ENCODE results near the gene RALY. TPM values are rescaled to one million over a fixed set of nuclear protein-coding genes. Genes with fewer than 3 reads are reported as not detected.
A peak's percentile ranks its signal among the peaks of the same experiment; 100 is the strongest.

RALY gene
- total RNA-seq, 2 experiments from 2014 or later = 208 to 229 TPM

- ChIA-PET CTCF (no interaction called here), POLR2A (interaction anchor here (1.2 kb wide), 1 partner anchor 22 kb away, joined by 3 read pairs; no protein-coding TSS in a partner anchor)
- Mint-ChIP-seq H3K27me3 (no peaks in the 10 kb centered on the region), H3K9me3 (no peaks in the 10 kb centered on the region), H3K4me1 (peaks cover 12% of the 10 kb centered on the region), H3K4me3 (no peak overlapping the region), H3K27ac (peak overlapping the region; percentile 7), H3K36me3 (ENCODE audit: low read depth) (peaks cover 75% of the 10 kb centered on the region)
- DNase-seq = no peak
These were observed 103.2 kb downstream of the RALY start for GRCh38 chr20:34096699-34097444.

DNA sequence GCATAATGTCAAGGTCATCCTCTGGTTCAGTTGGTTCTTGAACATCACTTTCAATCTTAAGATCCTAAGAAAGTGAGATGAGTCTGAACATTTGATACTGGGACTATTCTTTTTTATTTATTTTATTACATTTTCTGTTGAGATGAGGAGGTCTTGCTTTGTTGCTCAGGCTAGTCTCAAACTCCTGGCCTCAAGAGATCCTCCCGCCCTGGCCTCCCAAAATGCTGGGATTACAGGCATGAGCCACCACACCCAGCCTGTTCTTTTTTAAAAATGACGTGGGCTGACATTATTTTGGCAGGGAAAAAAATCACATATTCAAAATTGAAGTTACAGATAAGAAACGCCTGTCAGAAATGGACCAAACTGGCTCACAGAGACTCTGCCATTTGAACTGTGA, 104.9 kb downstream of the RALY start:
- ChIA-PET CTCF (no interaction called here), POLR2A (no interaction called here)
- no peaks in the 10 kb centered on the region for H3K27me3 Mint-ChIP-seq
- H3K9me3 Mint-ChIP-seq = no peaks in the 10 kb centered on the region
- peaks cover 77% of the 10 kb centered on the region for H3K36me3 Mint-ChIP-seq (ENCODE audit: low read depth)
- H3K4me3 Mint-ChIP-seq = no peak overlapping the region
- H3K27ac Mint-ChIP-seq = no peak overlapping the region
- DNase-seq = no peak
- H3K4me1 Mint-ChIP-seq = peaks cover 26% of the 10 kb centered on the region

DNA sequence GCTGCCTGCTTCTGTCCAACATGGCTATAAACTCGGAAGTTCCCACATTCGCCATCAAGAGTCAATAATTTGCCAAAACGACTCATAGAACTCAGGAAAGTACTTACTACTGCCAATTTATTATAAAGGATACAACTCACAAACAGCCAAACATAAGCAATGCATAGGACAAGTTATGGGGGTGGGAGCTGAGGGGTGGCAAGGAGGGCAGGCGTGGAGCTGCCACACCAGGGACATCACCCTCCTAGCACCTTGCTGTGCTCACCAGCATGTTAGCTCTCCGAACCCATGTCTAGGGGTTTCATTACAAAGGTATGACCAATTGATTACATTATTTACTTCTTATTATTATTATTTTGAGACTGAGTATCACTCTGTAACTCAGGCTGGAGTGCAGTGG, 106.0 kb downstream of the RALY start:
- peak overlapping the region; percentile 46 for H3K27ac Mint-ChIP-seq
- H3K4me1 Mint-ChIP-seq = peaks cover 31% of the 10 kb centered on the region
- DNase-seq = no peak
- H3K4me3 Mint-ChIP-seq = no peak overlapping the region
- ChIA-PET POLR2A (no interaction called here), CTCF (no interaction called here)
- no peaks in the 10 kb centered on the region for H3K27me3 Mint-ChIP-seq
- no peaks in the 10 kb centered on the region for H3K9me3 Mint-ChIP-seq
- H3K36me3 Mint-ChIP-seq (ENCODE audit: low read depth) = peaks cover 81% of the 10 kb centered on the region

GRCh38 chr20:34100576-34100975, 106.9 kb downstream of the RALY start:
- H3K4me3 Mint-ChIP-seq = no peak overlapping the region
- no peaks in the 10 kb centered on the region for H3K9me3 Mint-ChIP-seq
- peaks cover 85% of the 10 kb centered on the region for H3K36me3 Mint-ChIP-seq (ENCODE audit: low read depth)
- CTCF ChIA-PET = interaction anchor here (2.4 kb wide), 1 partner anchor 22 kb away, joined by 7 read pairs; no protein-coding TSS in a partner anchor
- H3K27me3 Mint-ChIP-seq = no peaks in the 10 kb centered on the region
- H3K27ac Mint-ChIP-seq = peak overlapping the region; percentile 60
- no peak for DNase-seq
- POLR2A ChIA-PET = no interaction called here
- peaks cover 40% of the 10 kb centered on the region for H3K4me1 Mint-ChIP-seq

GRCh38 chr20:34102342-34102741, 108.6 kb downstream of the RALY start:
- no peaks in the 10 kb centered on the region for H3K9me3 Mint-ChIP-seq
- H3K4me3 Mint-ChIP-seq = no peak overlapping the region
- DNase-seq = no peak
- ChIA-PET CTCF (interaction anchor here (1.8 to 2.4 kb wide), 2 partner anchors 10 to 24 kb away, joined by 5 to 7 read pairs; partner anchors contain the start of gene EIF2S2), POLR2A (interaction anchor here (1.1 kb wide), 1 partner anchor 10 kb away, joined by 3 read pairs; no protein-coding TSS in a partner anchor)
- peaks cover 52% of the 10 kb centered on the region for H3K4me1 Mint-ChIP-seq
- H3K27ac Mint-ChIP-seq = peak overlapping the region; percentile 47
- no peaks in the 10 kb centered on the region for H3K27me3 Mint-ChIP-seq
- peaks cover 79% of the 10 kb centered on the region for H3K36me3 Mint-ChIP-seq (ENCODE audit: low read depth)

DNA sequence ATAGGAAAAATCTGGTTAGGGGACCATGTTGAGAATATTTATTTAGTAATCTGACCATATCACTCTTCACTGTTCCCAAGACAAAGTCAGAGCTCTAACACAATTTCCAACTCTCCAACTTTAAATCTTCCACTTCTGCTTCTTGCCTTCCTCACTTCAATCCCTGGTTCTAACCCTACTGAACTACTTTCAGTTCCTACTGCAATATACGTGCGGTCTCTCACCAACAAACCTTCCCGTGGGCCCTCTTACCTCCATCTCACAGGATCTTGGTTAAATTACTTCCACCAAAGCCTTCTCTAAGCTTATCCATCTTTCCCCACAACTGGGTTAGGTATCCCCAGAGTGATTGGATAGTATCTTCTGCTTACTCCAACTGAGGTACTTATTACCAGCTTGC, 110.3 kb downstream of the RALY start:
- H3K4me3 Mint-ChIP-seq = no peak overlapping the region
- POLR2A ChIA-PET = no interaction called here
- peaks cover 82% of the 10 kb centered on the region for H3K36me3 Mint-ChIP-seq (ENCODE audit: low read depth)
- H3K27ac Mint-ChIP-seq = no peak overlapping the region
- CTCF ChIA-PET = no interaction called here
- no peak for DNase-seq
- peaks cover 67% of the 10 kb centered on the region for H3K4me1 Mint-ChIP-seq
- no peaks in the 10 kb centered on the region for H3K9me3 Mint-ChIP-seq
- no peaks in the 10 kb centered on the region for H3K27me3 Mint-ChIP-seq

DNA sequence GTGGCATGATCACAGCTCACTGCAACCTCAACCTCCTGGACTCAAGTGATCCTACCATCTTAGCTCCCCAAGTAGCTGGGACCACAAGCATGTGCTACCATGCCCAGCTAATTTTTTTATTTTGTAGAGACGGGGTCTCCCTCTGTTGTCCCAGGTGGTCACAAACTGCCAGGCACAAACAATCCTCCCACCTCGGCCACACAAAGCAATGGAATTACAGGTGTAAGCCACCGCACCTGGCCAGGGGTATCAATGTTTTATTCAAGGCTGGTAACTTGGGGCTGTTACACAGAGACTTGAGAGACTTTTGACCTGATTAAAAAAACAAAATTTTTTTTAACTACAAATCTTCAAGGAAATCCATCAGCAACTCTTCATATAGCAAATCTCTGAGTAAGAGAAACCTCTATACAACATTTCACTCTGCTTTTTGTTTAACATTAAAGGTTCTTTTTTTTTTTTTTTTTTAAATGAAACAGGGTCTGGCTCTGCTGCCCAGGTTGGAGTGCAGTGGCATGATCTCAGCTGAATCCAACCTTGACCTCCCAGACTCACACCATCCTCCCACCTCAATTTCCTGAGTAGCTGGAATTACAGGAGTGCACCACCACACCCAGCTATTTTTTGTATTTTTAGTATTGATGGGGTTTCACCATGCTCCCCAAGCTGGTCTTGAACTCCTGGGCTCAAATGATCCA, 112.4 kb downstream of the RALY start:
- H3K27ac Mint-ChIP-seq = peak overlapping the region; percentile 33
- peaks cover 79% of the 10 kb centered on the region for H3K4me1 Mint-ChIP-seq
- no peak for DNase-seq
- ChIA-PET CTCF (interaction anchor here (0.7 to 1.2 kb wide), 2 partner anchors 66 to 252 kb away, joined by 3 to 4 read pairs; no protein-coding TSS in a partner anchor), POLR2A (no interaction called here)
- H3K27me3 Mint-ChIP-seq = no peaks in the 10 kb centered on the region
- peaks cover 85% of the 10 kb centered on the region for H3K36me3 Mint-ChIP-seq (ENCODE audit: low read depth)
- H3K9me3 Mint-ChIP-seq = no peaks in the 10 kb centered on the region
- H3K4me3 Mint-ChIP-seq = no peak overlapping the region

DNA sequence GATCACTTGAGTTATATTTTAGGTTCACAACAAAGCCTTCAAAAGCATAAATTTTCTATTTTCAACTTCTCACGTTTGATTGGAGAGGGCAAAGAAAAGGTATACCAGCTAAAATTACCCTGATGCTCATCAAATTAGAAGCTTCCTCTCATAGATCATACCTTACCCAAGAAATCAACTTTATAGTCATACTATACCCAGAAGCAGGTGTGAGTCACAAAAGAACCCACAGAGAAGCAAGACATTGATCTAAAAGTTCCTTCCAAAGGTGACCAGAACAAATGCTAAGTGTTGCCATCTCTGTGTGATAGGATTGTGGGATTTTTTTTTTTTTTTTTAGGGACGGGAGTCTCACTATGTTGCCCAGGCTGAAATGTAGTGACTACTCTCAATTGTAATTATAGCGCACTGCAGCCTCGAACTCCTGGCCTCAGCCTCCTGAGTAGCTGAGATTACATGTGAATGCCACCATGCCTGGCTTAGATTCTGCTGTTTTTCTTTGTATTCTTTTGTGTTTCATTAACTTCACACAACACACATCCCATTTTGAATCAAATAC, 115.0 kb downstream of the RALY start:
- peaks cover 66% of the 10 kb centered on the region for H3K36me3 Mint-ChIP-seq (ENCODE audit: low read depth)
- H3K4me1 Mint-ChIP-seq = peaks cover 68% of the 10 kb centered on the region
- DNase-seq = no peak
- POLR2A ChIA-PET = interaction anchor here (1.0 kb wide), 1 partner anchor 14 kb away, joined by 3 read pairs; no protein-coding TSS in a partner anchor
- CTCF ChIA-PET = interaction anchor here (0.5 to 1.1 kb wide), 9 partner anchors 13 to 1982 kb away, joined by 3 to 7 read pairs (median 4); no protein-coding TSS in a partner anchor
- H3K9me3 Mint-ChIP-seq = no peaks in the 10 kb centered on the region
- no peaks in the 10 kb centered on the region for H3K27me3 Mint-ChIP-seq
- H3K27ac Mint-ChIP-seq = peak overlapping the region; percentile 38
- peak overlapping the region; percentile 9 for H3K4me3 Mint-ChIP-seq

GRCh38 chr20:34109442-34109841, 115.7 kb downstream of the RALY start:
- Mint-ChIP-seq H3K27ac (peak overlapping the region; percentile 75), H3K27me3 (no peaks in the 10 kb centered on the region), H3K36me3 (ENCODE audit: low read depth) (peaks cover 59% of the 10 kb centered on the region), H3K4me1 (peaks cover 62% of the 10 kb centered on the region), H3K9me3 (no peaks in the 10 kb centered on the region), H3K4me3 (peak overlapping the region; percentile 58)
- CTCF ChIA-PET = interaction anchor here (0.6 to 1.1 kb wide), 3 partner anchors 21 to 114 kb away, joined by 3 to 4 read pairs (median 3); no protein-coding TSS in a partner anchor
- no peak for DNase-seq
- POLR2A ChIA-PET = interaction anchor here (1.0 kb wide), 1 partner anchor 15 kb away, joined by 3 read pairs; no protein-coding TSS in a partner anchor

DNA sequence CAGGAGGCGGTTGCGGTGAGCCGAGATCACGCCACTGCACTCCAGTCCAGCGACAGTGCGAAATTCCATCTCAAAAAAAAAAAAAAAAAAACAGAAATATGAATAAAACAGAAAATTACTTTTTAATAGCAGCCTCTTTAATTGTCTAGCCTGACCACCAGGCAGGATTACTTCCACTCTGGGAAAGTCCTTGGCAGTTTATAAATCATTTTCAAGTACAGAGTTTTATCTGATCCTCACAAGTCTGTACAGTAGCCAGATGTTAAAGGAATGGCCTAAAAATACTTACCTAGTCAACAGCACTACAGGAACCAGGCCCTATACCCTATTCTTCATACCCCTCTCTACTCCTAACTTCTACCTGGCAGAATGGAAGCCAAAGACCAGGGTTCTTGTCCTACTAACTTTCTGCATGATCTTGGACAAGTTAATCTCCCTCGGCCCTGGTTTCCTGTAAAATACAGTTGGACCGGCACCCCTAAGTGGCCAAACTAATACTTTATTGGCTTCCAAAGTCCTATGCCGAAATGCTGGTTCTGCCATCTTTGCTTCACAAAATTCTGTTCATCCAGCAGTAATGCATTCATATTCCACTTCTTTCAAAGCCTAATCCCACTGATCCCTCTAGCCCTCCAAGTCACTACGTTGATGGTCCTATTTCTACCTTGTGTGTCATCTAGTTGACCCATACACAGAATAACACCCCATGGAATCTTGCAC, 116.5 kb downstream of the RALY start:
- Mint-ChIP-seq H3K27ac (peak overlapping the region; percentile 99), H3K9me3 (no peaks in the 10 kb centered on the region), H3K4me1 (peaks cover 55% of the 10 kb centered on the region), H3K36me3 (ENCODE audit: low read depth) (peaks cover 51% of the 10 kb centered on the region), H3K4me3 (peak overlapping the region; percentile 86), H3K27me3 (no peaks in the 10 kb centered on the region)
- POLR2A ChIA-PET = interaction anchor here (1.0 kb wide), 1 partner anchor 16 kb away, joined by 3 read pairs; no protein-coding TSS in a partner anchor
- no peak for DNase-seq
- CTCF ChIA-PET = interaction anchor here (0.6 kb wide), 1 partner anchor 42 kb away, joined by 3 read pairs; no protein-coding TSS in a partner anchor

- CTCF ChIA-PET = interaction anchor here (0.5 to 2.0 kb wide), 2 partner anchors 178 to 562 kb away, joined by 3 to 6 read pairs; no protein-coding TSS in a partner anchor
These were observed 117.3 kb downstream of the RALY start for GRCh38 chr20:34110745-34111641.

More at GRCh38 chr20:34110745-34111641, 117.3 kb downstream of the RALY start:
- DNase-seq = no peak
- Mint-ChIP-seq H3K4me3 (peak overlapping the region; percentile 86), H3K27ac (peak overlapping the region; percentile 99), H3K36me3 (ENCODE audit: low read depth) (peaks cover 44% of the 10 kb centered on the region), H3K4me1 (peaks cover 47% of the 10 kb centered on the region), H3K27me3 (no peaks in the 10 kb centered on the region), H3K9me3 (no peaks in the 10 kb centered on the region)
- POLR2A ChIA-PET = interaction anchor here (0.9 kb wide), 1 partner anchor 117 kb away, joined by 3 read pairs; the partner anchor contains the start of gene RALY

Data from activated CD4-positive, alpha-beta T cell treated with anti-CD3 and anti-CD28 coated beads, Interleukin-2, amount 10 ng/mL, durations not matched to agents 7 days and 5 days (primary cell).